GM12864 (cell line): ENCODE measurements around the gene LTB4R2.
"Not testable (repeated sequence)": the region's sequence is repeated elsewhere in the genome, so short reads cannot be mapped to it uniquely, and the experiment has no call there.

Experiments
- DNase-seq: peaks from one replicate; pipeline ENCODE4 v3.0.0-alpha.2; 2011; ENCODE audit warnings: low read depth
- H3K4me3 ChIP-seq: 2 replicates; pipeline ENCODE4 v1.5.1; 2011; ENCODE audit warnings: mild to moderate bottlenecking, low read depth, low read length, control low read depth
- CTCF ChIP-seq: IDR thresholded peaks from 2 replicates; pipeline ENCODE4 v1.5.1; 2011; ENCODE audit warnings: low read depth, mild to moderate bottlenecking, moderate library complexity, low read length, control low read depth, inconsistent platforms; ENCODE audit errors: missing control alignments

The LTB4R2 gene

GRCh38 chr14:24353559-24354481 lies 43.9 kb downstream of the LTB4R2 start:
- H3K4me3 ChIP-seq: no peak overlapping the region
- no peak for DNase-seq
- TF ChIP-seq CTCF: no peak

- not testable (repeated sequence) for DNase-seq, H3K4me3 ChIP-seq
These were observed 44.5 kb downstream of the LTB4R2 start for GRCh38 chr14:24354482-24354825.

- no peak for DNase-seq
- no peak for TF ChIP-seq CTCF
- no peak overlapping the region for H3K4me3 ChIP-seq
These were observed 45.1 kb downstream of the LTB4R2 start for GRCh38 chr14:24355009-24355408.

- DNase-seq: no peak
- no peak overlapping the region for H3K4me3 ChIP-seq
- no peak for TF ChIP-seq CTCF
These were observed 46.3 kb downstream of the LTB4R2 start for GRCh38 chr14:24356208-24356607.

GRCh38 chr14:24360281-24360680 lies 50.3 kb downstream of the LTB4R2 start:
- no peak for TF ChIP-seq CTCF
- H3K4me3 ChIP-seq: no peak overlapping the region
- DNase-seq: no peak

GRCh38 chr14:24361326-24361725 lies 51.4 kb downstream of the LTB4R2 start:
- DNase-seq: no peak
- H3K4me3 ChIP-seq: no peak overlapping the region
- TF ChIP-seq CTCF: no peak
